ENCODE measurements around the gene PRKCE.

The PRKCE gene

DNA sequence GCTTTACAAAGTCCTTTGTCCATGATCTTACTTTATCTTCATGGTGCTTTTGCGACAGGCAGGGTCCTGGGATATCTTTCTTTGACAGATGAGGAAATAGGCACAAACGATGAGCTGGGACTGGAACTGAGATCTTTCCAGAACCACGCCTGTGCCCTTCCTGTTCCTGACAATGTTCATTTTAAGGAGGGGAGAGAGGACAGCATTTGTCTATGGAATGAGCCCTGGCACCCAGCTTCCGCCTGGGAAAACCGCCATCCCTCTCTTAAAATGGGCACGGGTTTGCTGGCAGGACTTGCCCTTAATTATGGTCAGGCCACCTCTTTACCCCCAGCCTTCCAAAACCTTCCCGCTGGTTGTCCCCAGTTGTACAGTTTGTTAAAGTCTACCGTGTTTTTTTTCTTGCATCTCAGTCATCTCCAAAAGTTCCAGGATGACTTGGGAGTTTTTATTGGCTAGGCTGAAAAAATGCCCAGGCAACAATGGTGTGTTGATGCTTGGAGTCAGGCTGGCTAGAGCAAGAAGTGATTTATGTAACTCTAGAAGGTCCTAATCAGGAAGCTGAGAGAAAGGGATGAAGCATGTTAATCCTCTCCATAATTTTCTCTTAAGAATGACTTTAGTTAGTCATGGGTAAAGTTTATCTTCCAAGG is 380.8 kb downstream of the PRKCE start:
- no peak for DNase-seq

DNA sequence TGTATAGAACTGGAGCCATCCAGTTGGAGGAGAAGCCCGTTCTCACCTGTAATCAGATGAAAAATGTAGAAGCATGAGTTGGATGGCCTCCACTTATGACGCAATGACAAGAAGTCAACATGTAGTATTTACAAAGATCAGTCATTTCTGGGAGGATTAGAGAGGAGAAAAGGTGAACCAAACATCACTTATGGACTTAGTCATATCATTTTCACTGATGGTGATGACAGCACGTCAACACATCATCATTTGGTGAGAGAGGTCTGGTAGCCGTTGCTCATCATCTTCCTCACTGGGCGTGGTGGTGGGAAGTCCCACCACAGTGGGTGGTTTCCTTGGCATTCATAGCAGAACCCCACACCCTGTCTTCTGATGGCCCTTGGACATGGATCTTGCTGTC is 381.5 kb downstream of the PRKCE start:
- no peak for DNase-seq

DNA sequence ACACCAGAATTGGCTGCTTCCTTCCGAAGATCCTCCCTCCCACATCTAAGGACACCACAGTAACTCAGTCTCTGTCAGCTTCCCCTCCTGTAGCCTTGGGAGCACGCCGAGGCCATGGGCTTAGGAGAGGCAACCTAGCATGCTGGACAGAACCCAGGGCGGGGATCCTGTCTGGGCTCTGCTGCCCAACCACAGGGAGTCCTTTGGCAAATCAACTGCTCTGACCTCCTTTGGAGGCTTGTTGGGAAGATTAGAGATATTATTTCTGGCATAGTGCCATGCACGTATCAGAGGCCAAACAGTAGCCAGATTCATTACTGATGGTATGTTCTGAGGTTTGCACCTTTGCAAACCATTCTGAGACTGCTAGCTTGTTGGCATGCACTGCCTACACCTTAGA is 383.1 kb downstream of the PRKCE start:
- DNase-seq: no peak

- DNase-seq: no peak
Measured at GRCh38 chr2:46036929-46037328, 385.5 kb downstream of the PRKCE start.

DNA sequence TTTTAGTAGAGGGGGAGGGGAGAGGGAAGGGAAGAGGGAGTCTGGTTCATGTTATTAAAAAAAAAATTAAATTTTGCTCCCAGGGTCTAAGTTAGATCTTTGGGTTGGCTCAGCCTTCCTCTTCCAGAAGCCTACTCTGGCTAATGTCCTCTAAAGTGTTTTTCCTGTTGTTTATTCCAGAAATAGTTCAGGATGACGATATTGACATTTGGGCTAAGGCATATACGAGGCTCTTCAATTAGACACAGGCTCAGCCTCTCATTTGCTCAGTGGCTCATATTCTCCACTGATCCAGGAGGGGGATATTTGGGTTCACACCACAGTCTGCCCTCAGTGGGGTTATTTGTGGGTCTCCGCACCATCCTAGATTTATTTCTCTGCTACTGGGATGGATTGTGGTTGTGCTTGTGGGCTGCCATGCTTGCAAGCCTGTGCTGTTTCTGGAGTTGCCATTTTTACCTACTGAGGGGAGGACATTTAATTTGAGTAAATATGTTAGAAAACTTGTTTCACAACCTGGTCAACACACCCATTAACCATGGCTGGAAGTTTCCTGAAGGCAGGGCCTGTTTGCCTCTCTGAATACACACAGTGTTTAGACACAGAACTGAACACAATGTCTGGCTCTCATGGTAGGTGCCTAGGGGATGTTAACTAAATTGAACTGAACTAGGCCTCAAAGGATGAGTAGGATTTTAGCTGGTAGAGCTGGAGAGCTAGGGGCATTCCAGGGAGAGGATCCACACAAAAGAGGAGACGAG is 388.2 kb downstream of the PRKCE start:
- no peak for DNase-seq

DNA sequence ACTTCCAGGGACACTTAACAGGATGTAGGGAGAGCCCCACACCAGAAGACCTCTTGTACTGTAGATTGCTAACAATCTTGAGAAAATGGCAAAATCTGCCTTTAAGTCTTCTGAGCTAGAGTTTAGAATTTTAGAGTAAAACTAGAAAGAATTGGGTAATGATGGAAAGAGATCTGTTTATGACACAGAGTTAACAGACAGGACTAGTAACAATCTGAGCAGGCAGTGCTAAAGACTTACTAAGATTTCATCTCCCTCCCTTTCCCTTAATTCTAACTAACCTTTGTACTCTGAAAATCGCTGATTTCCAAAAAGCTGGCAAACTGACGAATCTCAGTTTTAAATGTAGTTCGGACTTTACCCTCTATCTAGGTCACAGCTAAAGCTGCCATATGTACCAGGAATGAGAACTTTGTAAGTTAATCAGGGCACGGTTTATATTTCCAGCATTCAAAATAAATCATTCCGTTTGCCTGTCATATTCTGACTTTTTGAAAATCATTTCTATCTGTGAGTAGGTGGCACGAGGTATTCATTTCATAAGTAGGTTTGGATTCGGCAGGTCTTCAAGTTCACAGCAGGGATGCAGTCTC is 389.2 kb downstream of the PRKCE start:
- no peak for DNase-seq

GRCh38 chr2:46041434-46041833 is 390.0 kb downstream of the PRKCE start:
- no peak for DNase-seq

GRCh38 chr2:46042207-46042637 is 390.7 kb downstream of the PRKCE start:
- DNase-seq: no peak

GRCh38 chr2:46042711-46043110 is 391.2 kb downstream of the PRKCE start:
- DNase-seq: no peak

DNA sequence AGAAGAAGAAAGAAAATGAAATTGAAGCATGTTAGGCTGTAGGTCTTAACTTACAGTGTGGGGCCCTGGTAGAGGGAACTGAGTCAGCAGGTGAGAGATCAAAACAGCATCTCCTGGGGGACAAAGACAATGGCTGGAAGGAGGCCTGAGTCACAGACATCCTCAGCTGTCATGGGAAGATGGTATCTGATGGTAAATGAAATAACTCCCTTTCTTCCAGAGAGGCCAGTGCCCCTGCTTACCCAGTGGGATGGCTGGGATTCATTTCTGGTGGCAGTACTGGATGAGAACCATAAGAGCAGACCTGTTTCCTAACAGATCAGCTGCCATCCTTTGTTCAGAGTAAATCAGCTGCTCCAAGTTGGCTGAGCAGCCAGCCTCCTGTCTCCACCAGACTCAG is 394.4 kb downstream of the PRKCE start:
- DNase-seq: no peak

DNA sequence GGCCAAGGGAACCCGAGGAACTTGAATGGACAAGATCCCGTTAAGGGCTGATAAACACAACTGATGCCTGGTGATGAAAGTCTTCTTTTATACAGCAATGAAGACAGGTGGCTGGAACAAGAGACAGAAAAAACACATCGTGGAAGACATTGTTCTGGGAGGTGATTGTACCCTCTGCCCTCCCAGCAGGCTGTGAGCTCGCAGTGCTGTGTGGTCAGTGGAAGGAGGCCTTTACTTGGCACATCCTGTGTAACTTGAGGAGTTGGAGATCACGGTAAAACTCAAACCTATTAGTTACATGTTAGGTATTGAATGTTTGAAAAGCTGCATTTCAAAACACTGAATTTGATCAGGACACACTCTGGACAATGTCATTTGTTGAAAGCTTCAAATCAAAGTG is 395.8 kb downstream of the PRKCE start:
- no peak for DNase-seq

DNA sequence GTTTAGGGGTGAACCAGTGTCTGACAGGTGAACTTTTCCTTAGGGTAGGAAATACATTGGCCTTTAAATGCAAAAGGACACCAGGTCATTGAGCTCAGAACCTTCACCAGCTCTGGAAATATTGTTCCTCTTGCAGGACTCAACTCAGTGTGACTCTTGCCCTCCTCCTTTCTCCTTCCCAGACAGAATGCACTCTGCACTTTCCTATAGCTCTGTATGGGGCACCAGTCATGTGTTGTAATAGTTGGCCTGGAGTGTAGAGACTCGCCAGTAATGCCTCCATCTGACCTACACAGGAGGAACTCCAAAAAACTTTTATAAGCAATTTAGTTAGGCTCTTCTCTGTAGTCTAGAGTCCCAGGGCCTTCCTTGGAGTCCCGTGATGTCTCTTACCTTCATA is 397.2 kb downstream of the PRKCE start:
- DNase-seq: no peak

DNA sequence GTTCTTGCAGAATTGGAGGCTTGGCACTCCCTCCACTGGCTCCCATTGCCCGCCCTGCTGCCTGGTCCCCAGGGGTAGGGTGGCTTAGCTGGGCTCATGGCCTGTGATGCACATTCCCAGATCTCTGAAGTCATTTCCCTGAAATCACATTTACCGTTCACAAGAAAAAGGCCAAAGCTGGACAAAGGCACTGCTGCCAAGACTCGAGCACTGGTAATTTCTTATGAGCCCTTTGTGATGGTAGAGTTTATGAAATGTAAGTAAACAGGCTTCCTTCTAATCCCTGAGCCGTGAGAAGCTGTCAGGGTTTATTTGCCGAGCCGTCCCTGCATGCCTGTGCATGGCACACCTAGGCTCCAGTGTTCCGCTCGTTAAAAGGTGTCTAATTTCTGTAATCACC is 398.6 kb downstream of the PRKCE start:
- DNase-seq: no peak

GRCh38 chr2:46050489-46050888 is 399.0 kb downstream of the PRKCE start:
- no peak for DNase-seq

GRCh38 chr2:46051085-46051484 is 399.6 kb downstream of the PRKCE start:
- DNase-seq: no peak

DNA sequence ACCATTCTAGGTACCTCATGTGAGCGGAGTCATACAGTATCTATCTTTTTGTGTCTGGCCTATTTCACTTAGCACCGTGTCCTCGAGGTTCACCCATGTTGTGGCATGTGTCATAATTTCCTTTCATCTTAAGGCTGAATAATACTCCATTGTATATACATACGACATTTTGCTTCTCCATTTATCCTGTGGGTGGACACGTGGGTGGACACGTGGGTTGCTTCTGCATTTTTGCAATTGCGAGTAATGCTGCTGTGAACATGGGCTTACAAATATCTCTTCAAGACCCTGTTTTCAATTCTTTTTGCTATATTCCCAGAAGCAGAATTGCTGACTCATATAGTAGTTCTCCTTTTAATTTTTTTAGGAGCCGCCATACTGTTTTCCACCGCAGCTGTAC is 402.1 kb downstream of the PRKCE start:
- DNase-seq: no peak

- no peak for DNase-seq
Measured at GRCh38 chr2:46056541-46056940, 405.1 kb downstream of the PRKCE start.

- DNase-seq: no peak
Measured at GRCh38 chr2:46058140-46058539, 406.7 kb downstream of the PRKCE start.

DNA sequence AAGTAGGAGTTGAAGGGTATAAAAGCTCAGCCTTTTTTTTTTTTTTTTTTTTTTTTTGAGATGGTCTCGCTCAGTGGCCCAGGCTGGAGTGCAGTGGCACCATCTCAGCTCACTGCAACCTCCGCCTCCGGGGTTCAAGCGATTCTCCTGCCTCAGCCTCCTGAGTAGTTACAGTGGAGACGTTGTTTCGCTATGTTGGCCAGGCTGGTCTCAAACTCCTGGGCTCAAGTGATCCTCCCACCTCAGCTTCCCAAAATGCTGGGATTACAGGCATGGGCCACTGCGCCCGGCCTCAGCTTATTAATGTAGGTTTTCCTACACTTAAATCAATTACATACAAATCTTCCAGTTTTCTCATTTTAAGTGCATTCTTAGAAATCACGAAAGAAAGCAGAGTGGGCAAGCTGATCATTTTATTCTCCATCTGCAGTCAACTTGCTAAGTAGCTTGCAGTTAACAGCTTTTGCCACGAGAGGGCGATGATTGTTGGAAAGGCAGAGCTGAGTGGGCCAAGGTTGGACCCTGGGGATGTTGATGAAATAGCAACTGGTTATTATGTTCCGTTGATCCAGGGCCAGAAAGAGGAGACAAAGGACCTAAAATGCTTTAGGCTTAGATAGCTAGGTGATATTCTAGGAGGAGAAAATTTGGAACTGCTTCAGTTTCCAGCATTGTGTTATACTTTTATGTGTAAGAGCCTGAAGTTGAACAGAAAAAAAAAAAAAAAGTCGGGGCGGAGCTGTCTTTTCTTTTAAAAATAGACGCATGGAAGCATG is 411.4 kb downstream of the PRKCE start:
- DNase-seq: peak; percentile 51

DNA sequence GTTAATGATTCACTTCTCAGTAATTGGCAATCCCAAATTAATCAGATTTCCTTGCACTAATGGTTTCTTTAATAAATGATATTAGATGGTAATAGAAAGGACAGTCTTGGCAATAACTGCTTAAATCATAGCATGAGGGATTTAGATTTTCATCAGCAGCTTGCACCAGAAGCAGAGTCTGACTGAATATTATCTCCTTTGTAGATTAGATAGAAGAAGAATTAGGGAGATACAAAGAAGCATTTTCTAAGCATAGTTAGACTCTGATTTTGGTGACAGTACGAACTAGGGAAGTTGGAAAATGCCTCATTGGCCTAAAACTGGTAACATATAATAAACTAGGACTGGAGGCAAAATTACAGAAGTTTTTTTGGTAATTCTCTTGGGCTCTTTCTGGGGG is 412.9 kb downstream of the PRKCE start:
- DNase-seq: no peak

DNA sequence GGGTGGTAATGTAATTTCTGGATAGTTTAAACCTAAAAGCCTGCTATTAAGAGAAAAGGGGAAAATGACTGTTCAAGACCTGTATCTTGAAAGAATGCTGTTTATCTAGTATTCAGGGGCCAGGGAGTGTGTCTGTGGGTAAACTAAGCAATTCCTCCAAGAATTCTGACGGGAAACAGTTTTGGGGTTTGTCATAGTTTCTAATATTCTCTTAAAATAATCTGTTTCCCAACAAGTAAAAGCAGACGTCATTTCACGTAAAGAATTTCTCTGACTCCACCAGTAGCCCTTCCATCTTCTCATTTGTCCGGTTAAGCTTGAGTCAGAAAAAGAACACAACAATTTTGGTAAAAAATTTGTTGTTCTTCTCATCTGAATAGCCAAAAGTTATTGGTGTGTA is 413.7 kb downstream of the PRKCE start:
- DNase-seq: no peak

- DNase-seq: no peak
Measured at GRCh38 chr2:46066116-46066515, 414.6 kb downstream of the PRKCE start.

DNA sequence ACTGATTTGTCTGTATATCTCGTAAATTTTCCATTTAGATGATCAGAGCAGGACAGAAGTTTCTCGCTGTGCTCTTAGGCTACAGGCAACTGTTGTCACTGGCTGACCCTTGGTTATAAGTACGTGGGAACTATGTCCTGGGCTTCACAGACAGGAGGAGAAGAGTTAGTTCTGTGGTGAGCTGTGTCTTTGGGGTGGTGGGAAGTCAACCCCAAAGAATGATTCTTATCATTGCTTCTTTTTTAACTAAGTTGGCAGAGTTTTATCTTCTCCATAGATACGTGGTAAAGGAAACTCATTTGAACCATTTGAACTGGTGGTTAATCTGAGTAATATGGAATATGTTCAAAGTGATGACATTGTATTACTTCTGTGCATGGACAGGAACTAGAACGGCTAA is 415.1 kb downstream of the PRKCE start:
- DNase-seq: no peak

DNA sequence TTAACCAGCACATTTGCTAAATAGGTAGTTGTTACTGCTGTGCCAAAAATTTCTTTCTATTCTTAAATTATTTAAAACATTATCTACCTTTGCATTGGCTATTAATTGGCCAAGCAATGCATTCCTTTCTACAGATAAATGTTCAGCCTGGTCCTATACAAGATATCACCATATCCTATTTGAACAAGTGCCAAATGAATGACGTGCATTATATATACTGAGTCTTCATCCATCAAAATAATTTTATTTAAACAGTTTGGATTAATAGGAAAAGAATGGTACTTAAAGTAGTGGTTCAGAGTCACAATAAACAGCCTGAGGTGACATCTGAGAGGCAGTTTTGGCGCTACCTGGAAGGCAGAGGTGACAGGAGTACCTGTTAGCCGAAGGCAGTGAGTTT is 415.6 kb downstream of the PRKCE start:
- DNase-seq: no peak

Measured in CD4-positive, alpha-beta T cell treated with Interleukin-15 for 1 hour (primary cell).